K562 (cell line): ENCODE results near the gene CELF4.

Experiments used
- CTCF ChIP-seq, 3 experiments: IDR thresholded peaks in 2 of 3; conservative IDR thresholded peaks in 1 of 3; 2 replicates each; pipeline ENCODE4 v1.5.1; 2011 to 2012; ENCODE audit warnings: low read length in 3 of 3, mild to moderate bottlenecking in 3 of 3, control low read depth in 2 of 3, improper control_type of control experiment in 1 of 3, inconsistent platforms in 1 of 3, low read depth in 1 of 3, mixed read lengths in 1 of 3, moderate library complexity in 1 of 3; ENCODE audit not compliant: insufficient read depth in 2 of 3
- EZH2 ChIP-seq: IDR thresholded peaks from 2 replicates; pipeline ENCODE4 v1.6.1; 2012; ENCODE audit warnings: low read depth, mild to moderate bottlenecking, inconsistent platforms, low read length, borderline replicate concordance
- FOXA1 ChIP-seq: fragments of 450-650 bp; IDR thresholded peaks from 2 replicates; pipeline ENCODE4 v1.6.1; 2016; ENCODE audit warnings: mild to moderate bottlenecking, borderline replicate concordance
- MLLT1 ChIP-seq, 2 experiments: fragments of 450-650 bp; IDR thresholded peaks; 2 replicates each; pipeline ENCODE4 v1.6.1; 2016
- NBN ChIP-seq: fragments of 450-650 bp; IDR thresholded peaks from 2 replicates; pipeline ENCODE4 v1.6.1; 2016; ENCODE audit warnings: low read depth, mild to moderate bottlenecking
- NCOA6 ChIP-seq: fragments of 450-650 bp; IDR thresholded peaks from 2 replicates; pipeline ENCODE4 v1.6.1; 2017; ENCODE audit warnings: mild to moderate bottlenecking
- NFXL1 ChIP-seq: fragments of 450-650 bp; formaldehyde crosslinking; IDR thresholded peaks from 2 replicates; pipeline ENCODE4 v1.4.0; 2021; ENCODE audit warnings: mild to moderate bottlenecking
- NR2C1 ChIP-seq, 2 experiments: fragments of 450-650 bp; IDR thresholded peaks; 2 replicates each; pipeline ENCODE4 v1.6.1; 2017; ENCODE audit warnings: mild to moderate bottlenecking in 2 of 2, antibody characterized with exemption in 1 of 2, inconsistent platforms in 1 of 2, missing compliant biosample characterization in 1 of 2, missing genetic modification characterization in 1 of 2
- PRPF4 ChIP-seq: fragments of 200-400 bp; formaldehyde crosslinking; IDR thresholded peaks from one replicate; pipeline ENCODE4 v1.6.1; 2017; ENCODE audit warnings: low read length, low read depth, mild to moderate bottlenecking; ENCODE audit not compliant: insufficient read depth, poor library complexity, severe bottlenecking
- SREBF2 ChIP-seq: sonication (generic); formaldehyde crosslinking; IDR thresholded peaks from 2 replicates; pipeline ENCODE4 v1.4.0; 2020; ENCODE audit warnings: mild to moderate bottlenecking, missing genetic modification reagents
- TBP ChIP-seq: optimal IDR thresholded peaks from 2 replicates; pipeline ENCODE3; 2011; ENCODE audit warnings: low read depth, low read length, improper control_type of control experiment
- TEAD1 ChIP-seq, 2 experiments: fragments of 450-650 bp in 1 of 2; sonication (generic) in 1 of 2; formaldehyde crosslinking; IDR thresholded peaks; 2 replicates each; pipeline versions ENCODE4 v1.4.0 to v1.8.0; 2020 to 2022; ENCODE audit warnings: mild to moderate bottlenecking in 2 of 2, missing genetic modification reagents in 1 of 2
- ZBTB33 ChIP-seq: sonication (generic); formaldehyde crosslinking; IDR thresholded peaks from 2 replicates; pipeline ENCODE4 v1.8.1; 2023; ENCODE audit warnings: mild to moderate bottlenecking, missing genetic modification reagents
- TF ChIP-seq, protein P1 (sequence below): sonication (generic); formaldehyde crosslinking; IDR thresholded peaks from 2 replicates; pipeline ENCODE4 v1.8.0; 2022; ENCODE audit warnings: missing genetic modification reagents, mild to moderate bottlenecking, borderline replicate concordance

- TF ChIP-seq FOXA1 (no peak), MLLT1 (IDR thresholded peaks at IDR 0.05) (no peak), ZBTB33 (CRISPR knock-in tag) (no peak), CTCF (IDR thresholded peaks at IDR 0.05 in 2 of 3, conservative IDR thresholded peaks at IDR 0.05 in 1 of 3; ENCODE audit: insufficient read depth in 2 of 3, low read depth in 1 of 3, low read length in 3 of 3) (no peak), NFXL1 (CRISPR knock-in tag) (no peak), PRPF4 (no peak), NCOA6 (no peak), TEAD1 (CRISPR knock-in tag; IDR thresholded peaks at IDR 0.05) (no peak), NBN (no peak), TBP (no peak), SREBF2 (CRISPR knock-in tag) (no peak), NR2C1 (IDR thresholded peaks at IDR 0.05) (no peak), NR2C1 (tag; IDR thresholded peaks at IDR 0.05) (no peak), EZH2 (no peak)
- TF ChIP-seq, protein P1, sequence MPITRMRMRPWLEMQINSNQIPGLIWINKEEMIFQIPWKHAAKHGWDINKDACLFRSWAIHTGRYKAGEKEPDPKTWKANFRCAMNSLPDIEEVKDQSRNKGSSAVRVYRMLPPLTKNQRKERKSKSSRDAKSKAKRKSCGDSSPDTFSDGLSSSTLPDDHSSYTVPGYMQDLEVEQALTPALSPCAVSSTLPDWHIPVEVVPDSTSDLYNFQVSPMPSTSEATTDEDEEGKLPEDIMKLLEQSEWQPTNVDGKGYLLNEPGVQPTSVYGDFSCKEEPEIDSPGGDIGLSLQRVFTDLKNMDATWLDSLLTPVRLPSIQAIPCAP = no peak
These were observed 162.4 kb downstream of the CELF4 start for GRCh38 chr18:37403100-37403781.
